Activated T-cell treated with anti-CD3 and anti-CD28 coated beads, Interleukin-2, amount 50 U/mL, for 1 hour (primary cell): ENCODE results near the gene KLK8.
"Not testable (repeated sequence)": the region's sequence is repeated elsewhere in the genome, so short reads cannot be mapped to it uniquely, and the experiment has no call there.

Source experiments
- DNase-seq: peaks from one replicate; pipeline ENCODE4 v3.0.0-alpha.2; 2020

KLK8 gene

DNA sequence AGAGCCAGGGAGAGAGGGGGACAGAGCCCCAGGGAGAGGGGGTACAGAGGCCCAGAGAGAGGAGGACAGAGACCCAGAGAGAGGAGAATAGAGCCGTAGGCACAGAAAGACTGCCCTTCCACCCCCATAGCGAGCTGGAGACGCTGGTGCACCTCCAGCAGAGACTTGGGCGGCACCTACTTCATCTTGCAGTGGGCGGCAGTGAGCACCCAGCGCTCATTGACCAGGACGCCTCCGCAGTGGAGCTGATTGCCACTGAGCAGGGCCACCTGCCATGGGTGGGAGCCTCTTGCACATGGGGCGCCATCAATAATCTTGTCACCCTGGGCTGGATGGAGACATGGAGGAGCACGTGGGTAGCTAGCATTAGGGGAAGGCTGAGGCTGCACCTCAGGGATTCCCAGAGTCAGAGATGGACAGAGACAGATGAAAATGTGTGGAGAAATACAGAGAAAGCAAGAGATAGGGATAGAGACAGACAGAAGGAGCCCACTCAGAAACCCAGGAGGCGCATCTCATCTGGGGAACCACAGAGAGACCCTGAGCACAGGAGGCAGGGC lies 19.7 kb downstream of the KLK8 start:
- no peak for DNase-seq

DNA sequence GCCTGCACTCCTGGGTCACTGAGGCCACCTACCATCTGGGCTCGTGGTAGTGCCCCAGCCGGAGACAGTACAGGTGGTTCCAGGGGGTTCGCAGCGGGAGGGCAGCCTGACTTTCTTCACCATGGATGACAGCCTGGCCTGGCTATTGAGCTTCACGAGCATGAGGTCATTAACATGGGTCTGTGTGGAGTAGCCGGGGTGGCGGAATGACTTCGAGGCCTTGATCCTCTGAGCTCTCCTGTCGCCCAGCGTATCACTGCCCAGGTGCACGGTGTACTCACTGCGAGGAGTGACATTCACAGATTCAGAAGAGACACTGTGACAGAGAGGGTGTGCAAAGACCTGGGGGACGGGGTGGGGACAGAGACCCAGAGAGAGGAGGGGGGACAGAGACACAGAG lies 21.2 kb downstream of the KLK8 start:
- no peak for DNase-seq

DNA sequence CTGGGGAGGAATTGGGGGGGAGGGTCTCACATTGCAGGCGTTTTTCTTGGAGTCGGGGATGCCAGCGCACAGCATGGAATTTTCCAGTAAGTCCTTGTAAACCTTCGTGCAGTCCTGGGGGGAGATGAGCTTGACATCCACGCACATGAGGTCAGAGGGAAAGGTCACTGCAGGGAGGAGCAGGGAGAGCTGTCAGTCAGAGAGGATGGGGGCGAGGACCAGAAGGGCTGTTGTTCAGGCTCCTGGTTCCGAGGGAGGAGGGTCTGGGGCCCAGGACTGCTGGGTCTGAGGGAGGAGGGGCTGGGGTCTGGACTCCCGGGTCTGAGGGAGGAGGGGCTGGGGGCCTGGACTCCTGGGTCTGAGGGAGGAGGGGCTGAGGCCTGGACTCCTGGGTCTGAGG lies 21.6 kb downstream of the KLK8 start:
- DNase-seq, result no peak

DNA sequence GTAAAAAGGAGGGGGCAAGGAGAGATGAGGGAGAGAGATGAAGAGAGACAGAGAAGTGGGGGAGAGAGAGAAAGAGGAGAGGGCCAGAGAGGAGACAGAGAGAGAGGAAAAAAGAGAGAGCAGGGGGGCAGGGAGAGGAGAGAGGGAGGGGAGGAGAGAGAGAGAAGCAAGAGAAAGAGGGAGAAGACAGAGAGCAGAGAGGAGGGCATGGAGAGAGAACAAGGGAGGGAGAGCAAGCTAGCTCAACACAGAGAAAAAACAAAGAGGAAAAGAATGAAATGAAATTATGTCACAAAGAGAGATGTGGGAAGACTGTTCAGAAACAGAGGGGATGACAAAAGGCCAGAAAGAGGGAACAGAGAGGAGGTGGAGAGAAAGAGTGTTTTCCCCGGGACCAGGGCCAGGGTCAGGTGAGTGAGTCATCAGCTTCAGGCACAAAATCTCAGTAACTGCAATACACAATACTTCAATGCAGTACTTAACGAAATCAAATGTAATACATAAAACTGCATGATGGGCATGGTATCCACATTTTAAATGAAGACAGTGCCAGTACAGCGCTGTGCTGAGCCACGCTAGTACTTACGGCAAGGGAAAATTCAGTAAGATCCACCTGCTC lies 22.5 kb downstream of the KLK8 start:
- DNase-seq, result no peak

DNA sequence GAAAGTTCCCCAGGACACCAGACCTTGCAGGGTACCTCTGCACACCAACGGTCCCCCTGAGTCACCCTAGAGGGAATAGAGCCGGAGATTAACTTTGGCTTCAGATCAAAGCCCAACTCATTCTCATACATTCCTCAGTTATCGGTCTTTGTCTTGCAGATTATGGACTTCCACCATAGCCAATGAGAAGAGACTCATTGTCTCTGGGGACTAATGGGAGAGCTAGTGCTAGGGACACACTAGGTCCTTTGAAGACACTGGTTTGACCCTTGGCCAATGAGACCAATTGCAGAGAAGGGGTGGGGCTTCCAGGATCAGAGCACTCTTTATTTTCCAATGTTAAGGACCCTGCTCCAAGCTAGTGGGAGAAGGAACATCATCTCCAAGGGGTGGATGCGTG lies 23.8 kb downstream of the KLK8 start:
- no peak for DNase-seq

DNA sequence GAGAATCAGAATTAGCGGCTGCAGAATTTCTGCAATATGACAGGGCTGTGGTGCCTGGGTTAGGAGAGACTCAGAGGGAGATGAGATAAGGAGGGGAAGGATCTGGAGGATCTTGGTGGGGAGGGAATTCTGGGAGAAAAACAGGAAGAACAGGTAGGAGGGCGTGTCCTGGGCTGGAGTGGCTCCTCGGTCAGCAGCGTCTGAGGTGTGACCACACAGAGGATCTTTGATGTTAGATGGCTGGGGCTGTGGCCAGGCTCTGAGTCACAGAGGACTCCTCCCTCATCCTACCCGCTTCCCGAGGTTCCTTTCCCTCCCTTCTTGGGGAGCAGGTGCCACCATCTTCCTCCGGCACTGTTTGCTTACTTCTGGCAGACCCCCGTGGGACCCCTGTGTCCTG lies 25.6 kb downstream of the KLK8 start:
- DNase-seq, result no peak

DNA sequence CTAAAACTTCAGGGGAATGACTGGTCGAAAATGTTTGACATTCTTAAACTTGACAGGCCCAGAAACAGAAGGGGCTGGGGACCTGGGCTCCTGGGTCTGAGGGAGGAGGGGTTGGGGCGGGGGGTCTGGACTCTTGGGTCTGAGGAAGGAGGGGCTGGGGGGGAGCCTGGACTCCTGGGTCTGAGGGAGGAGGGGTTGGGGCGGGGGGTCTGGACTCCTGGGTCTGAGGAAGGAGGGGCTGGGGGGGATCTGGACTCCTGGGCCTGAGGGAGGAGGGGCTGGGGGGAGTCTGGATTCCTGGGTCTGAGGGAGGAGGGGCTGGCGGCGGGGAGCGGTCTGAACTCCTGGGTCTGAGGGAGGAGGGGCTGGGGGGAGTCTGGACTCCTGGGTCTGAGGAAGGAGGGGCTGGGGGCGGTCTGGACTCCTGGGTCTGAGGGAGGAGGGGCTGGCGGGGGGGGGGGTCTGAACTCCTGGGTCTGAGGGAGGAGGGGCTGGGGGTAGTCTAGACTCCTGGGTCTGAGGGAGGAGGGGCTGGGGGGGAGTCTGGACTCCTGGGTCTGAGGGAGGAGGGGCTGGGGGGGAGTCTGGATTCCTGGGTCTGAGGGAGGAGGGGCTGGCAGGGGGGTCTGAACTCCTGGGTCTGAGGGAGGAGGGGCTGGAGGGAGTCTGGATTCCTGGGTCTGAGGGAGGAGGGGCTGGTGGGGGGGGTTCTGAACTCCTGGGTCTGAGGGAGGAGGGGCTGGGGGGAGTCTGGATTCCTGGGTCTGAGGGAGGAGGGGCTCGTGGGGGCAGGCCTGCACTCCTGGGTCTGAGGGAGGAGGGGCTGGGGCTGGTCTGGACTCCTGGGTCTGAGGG lies 26.5 kb downstream of the KLK8 start:
- DNase-seq, result no peak

DNA sequence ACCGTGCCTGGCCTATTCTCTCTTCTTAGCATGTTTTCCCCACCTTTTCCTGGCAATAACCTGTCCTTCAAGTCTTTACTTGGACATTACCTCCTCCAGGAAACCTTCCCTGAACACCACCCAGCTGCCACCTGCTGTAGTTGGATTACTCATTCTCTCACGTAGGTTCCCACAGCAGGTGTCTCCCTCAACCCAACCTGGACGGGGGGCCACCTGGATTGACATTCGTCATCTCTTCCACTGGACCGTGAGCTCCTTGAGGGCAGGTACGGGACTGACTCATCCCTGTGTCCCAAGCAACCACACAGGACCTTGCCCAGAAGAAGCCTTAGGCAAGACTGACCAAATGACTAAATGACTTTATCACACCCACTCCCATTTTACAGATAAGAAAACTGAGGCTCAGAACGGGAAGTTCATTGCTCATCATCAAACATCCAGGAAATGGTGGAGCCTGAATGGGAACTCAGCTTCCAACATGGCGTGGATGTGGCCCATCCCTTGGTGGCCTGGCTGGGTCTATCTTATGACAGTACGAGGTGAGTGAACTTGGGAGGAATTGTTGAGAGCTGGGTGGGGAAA lies 28.5 kb downstream of the KLK8 start:
- DNase-seq, result no peak

DNA sequence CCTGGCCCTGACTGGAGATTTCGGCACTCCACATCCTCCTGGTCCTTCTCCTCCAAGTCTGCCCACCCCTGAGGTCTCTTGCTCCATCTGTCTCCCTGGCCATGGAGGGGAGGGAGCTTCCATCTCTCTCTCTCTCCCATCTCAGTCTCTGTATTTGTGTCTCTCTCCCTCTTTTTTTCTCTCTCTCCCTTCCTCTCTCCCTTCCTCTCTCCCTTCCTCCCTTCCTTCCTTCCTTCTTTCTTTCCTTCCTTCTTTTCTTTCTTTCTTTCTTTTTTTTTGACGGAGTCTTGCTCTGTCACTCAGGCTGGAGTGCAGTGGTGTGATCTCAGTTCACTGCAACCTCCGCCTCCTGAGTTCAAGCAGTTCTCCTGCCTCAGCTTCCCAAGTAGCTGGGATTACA lies 31.6 kb downstream of the KLK8 start:
- not testable (repeated sequence) for DNase-seq

DNA sequence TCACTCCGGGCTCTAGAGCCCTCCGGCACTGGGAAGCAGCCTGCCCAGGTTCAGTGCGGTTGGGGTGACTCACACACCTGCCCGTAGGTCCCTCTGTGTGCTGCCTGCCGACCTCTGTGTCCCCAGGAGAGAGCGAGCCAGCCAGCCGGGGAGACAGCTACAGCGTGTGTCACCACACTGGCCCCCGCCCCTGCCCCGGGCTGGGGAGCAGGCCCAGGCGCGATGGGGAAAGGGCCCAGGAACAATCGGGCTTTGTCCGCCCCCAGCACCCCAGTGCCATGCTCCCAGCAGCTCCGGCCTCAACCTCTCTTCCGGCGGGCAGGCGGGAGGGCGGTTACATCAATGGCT lies 32.0 kb downstream of the KLK8 start, which contains the start of gene KLK6:
Gene KLK6 (minus strand): TSS at position 179 of the 348 bp plus-strand sequence. CDS start 1,487 bp downstream, outside the sequence.
- no peak for DNase-seq

DNA sequence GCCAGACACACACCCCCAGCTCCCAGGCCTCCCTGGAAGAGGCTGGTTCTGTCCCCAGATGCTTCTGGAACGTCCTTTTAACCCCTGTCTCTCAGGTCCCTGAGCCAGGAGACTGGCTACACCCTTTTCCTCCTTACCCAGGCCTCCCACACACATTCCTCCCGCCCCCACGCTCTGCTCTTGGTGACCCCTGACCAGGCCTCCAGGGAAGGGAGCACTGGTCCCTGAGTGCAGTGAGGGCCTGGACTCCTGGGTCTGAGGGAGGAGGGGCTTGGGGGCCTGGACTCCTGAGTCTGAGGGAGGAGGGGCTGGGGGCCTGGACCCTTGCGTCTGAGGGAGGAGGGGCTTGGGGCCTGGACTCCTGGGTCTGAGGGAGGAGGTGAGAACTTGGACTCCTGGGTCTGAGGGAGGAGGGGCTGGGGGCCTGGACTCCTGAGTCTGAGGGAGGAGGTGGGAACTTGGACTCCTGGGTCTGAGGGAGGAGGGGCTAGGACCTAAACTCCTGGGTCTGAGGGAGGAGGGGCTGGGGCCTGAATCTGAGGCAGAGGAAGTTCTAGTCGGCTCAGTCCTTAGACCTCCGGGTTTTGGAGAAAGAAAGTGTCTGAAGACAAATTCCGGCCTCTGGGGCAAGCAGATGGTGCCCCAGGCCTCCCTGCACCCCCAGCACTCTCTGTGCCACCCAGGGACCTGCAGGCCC lies 32.5 kb downstream of the KLK8 start:
- no peak for DNase-seq

DNA sequence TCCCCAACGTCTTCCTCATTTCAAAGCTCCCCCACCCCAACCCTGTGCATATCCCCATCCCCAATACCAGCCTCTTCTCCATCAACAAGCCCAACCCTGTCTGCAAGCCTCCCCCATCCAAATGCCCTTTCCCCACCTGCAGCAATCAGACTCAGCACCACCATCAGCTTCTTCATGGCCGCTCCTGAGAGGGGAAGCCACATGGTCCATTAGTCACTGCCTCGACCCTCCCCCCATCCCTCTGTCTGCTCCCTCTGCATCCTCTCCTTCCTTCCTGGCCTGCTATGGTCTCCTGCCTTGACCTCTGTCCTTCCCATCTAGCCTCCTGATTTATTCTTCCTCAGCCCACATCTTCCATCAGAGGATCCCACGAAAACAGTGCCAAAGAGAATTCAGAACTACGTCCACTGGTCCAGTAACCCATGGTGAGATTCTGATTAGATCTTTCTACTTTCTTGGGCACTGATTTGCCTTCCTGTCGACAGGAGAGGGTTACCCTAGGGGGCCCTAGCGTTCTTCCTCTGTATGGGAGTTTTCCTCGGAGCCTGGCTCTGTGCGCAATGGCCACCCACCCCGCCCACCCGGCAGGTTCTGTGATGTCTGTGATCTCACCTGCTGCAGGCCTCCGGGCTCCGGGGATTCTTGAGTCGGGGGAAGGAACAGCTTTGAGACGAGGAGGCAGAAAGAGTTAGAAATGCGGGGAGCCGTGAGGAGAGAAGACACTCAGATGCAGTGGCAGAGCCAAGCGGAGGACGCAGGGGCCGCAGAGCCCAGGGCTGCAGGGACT lies 33.3 kb downstream of the KLK8 start:
- DNase-seq, result no peak

DNA sequence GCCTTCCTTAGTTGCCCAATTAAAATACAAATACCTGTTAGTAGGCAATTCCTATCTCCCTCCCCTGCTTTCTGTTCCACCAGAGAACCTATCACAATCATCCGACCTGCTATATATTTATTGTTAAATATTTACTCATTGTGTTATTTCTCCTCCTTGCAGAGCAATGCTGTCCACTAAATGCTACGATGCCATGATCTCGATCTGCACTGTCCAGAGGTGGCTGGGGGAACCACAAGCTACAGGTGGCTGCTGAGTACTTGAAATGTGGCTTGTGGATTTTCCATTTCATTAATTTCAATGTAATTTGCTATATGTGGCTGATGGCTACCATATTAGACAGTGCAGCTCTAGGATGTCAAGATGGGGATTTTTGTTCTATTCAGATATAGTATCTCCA lies 37.1 kb downstream of the KLK8 start:
- no peak for DNase-seq

DNA sequence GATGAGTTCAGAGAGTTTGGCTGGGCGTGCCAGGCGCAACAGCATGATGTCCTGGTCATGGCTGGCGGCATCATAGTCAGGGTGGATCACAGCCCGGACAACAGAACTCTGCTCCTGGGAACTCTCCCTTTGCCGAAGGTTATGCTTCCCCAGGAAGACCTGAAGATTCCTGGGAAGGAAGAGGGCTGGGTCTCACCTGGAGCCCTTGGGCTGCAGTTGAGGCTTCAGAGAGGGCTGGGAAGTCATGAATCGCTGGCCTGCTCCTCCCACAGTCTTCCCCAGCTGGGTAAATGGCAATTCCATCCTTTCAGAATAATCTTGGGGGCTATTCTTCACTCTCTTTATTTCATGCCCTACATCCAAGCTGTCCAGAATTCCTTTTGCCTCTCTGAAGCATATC lies 38.0 kb downstream of the KLK8 start:
- no peak for DNase-seq

DNA sequence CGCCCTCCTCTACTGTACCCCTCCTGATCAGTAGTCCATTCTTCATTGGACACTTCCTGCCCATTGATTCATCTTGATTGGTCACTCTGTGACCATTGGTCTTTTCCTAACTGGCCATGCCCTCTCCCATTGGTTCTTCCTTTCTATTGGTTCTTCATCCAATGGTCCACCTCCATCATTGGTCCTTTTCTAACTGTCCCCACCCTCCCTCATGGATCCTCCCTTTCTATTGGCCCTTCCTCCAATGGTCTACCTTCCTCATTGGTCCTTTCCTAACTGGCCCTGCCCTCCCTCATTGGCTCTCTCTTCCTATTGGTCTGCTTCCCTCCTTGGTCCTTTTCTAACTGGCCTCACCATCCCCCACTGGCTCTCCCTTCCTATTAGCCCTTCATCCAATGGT lies 39.2 kb downstream of the KLK8 start:
- no peak for DNase-seq

DNA sequence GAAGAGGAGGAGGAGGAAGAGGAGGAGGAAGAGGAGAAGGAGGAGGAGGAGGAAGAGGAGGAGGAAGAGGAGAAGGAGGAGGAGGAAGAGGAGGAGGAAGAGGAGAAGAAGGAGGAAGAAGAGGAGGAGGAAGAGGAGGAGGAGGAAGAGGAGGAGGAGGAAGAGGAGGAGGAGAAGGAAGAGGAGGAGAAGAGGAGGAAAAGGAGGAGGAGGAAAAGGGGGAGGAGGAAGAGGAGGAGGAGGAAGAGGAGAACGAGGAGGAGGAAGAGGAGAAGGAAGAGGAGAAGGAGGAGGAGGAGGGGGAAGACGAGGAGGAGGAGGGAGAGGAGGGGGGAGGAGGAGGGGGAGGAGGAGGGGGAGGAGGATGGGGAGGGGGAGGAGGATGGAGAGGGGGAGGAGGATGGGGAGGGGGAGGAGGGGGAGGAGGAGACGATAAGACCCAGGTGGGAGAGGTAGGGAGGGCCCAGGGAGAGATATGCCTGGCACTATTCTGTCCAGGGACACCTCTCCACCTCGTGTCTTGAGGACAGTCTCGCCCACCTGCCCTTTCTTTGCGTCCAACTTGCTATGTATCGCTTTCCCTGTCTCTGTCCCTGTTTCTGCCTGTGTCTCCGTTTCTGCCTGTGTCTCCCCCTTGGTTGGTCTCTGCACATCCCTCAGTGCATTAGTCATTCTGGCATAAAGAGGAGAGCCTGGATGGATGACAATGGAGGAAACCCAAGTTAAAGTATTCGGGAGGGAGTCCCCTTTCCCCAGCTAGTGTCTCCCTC lies 41.5 kb downstream of the KLK8 start:
- no peak for DNase-seq

DNA sequence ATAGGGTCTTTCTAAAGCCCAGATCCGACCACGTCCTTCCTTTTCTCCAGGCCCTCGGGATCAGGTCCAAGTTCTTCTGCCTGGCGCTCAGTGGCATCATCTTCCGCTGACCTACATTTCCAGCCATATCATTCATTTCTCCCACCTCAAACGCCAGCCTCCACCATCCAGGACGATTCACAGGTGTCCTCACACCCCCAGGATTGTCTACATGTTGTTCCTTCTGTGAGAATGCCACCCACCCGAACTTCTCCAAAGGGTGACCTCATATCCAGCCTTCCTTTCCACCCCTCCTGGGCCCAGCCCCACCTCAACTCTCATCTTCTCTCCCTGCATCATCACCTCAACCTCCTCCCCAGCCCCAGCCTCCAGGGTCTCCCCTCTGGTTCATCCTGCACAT lies 43.8 kb downstream of the KLK8 start:
- DNase-seq, result no peak

DNA sequence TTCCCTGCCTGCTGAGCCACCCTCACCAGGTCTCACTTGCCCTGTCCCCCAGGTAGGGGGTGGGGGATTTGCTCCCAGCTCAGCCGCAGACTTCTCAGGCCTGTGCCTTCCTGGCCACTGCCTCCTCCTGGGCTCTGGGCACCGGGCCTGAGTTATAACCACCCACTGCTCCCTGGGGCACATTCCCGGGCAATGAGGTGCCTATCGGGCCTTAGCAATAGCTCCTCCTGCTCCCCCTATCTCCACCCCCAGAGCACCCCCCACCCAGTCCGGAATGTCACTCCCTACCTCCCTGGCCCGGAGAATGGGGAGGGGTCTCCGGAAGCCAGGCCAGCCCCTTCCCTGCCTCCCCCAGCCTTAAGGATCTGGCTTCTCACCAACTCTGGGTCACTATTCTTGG lies 48.5 kb downstream of the KLK8 start, which contains the start of gene KLK5:
Gene KLK5 (minus strand): TSS at position 129 of the 400 bp plus-strand sequence. CDS start 381 bp downstream, outside the sequence.
- DNase-seq, result no peak

DNA sequence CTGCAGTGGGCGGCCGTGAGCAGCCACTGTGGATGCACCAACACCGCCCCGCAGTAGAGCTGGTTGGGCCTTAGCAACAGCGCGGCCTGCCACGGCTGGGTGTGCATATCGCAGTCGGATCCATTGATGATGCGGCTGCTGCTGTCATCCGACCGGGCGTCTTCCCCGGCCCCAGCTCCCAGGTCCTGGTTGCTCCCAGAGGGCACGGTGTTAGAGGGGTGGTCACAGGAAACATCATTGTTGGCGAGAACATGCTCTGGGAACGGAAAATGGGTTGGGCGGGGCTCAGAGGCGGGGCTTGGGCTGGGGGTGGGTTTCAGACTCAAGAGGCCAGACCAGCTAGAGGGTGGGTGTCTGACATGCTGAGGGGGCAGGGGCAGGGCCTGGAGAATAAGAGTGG lies 51.5 kb downstream of the KLK8 start:
- no peak for DNase-seq

DNA sequence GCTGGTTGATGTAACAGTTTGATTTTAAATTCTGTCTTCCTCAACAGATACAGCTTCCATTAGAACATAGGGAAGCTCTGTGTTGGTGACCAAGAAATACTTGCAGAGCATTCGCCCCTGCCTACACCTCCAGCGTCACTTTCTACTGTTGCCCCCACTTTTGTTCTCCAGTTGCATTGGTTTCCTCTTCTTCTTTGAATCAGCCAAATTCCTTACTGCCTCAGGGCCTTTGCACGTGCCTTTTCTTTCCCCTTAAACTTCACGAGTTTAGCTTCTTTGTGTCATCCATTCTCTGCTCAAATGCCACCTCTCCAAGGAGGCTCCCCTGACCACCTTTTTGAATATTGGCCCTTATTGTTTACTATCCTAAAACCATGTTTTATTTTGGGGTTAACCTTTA lies 54.3 kb downstream of the KLK8 start:
- DNase-seq, result no peak
